H1 (cell line): Measurements from ENCODE around the gene MIER3. TPM values are rescaled to one million over a fixed set of nuclear protein-coding genes. Genes with fewer than 3 reads are reported as not detected.

Source experiments
- CTCF ChIA-PET: fragments of 300-600 bp; sonication (Branson Sonifier 250); formaldehyde crosslinking; loops from one replicate; lab custom pipeline; 2021; ENCODE audit not compliant: partially characterized antibody; lab: Charles Lee
- POLR2A ChIA-PET: fragments of 300-600 bp; sonication (Branson Sonifier 250); formaldehyde crosslinking; loops from one replicate; lab custom pipeline; 2021; ENCODE audit warnings: inconsistent platforms; ENCODE audit not compliant: partially characterized antibody; lab: Charles Lee
- DNase-seq, 2 experiments: peaks; one replicate each; pipeline versions ENCODE4 v3.0.0 to v3.0.0-alpha.2; 2010 to 2022; ENCODE audit warnings: low spot score in 2 of 2, low read depth in 1 of 2, mixed read lengths in 1 of 2
- FAIRE-seq: peaks from 2 replicates; lab custom pipeline; 2011; peaks lifted over from hg19 to GRCh38; lab: Jason Lieb, UNC
- H2AFZ ChIP-seq: 2 replicates; pipeline ENCODE4 v1.8.1; 2012; ENCODE audit warnings: low read length, inconsistent platforms
- H2AK5ac ChIP-seq: 2 replicates; pipeline ENCODE4 v1.6.1; 2013; ENCODE audit warnings: low read depth, low read length
- H2BK120ac ChIP-seq: replicated peaks from 2 replicates; pipeline ENCODE3; 2013; ENCODE audit warnings: low read depth, low read length, inconsistent platforms
- H2BK12ac ChIP-seq: 2 replicates; pipeline ENCODE4 v1.6.1; 2013; ENCODE audit warnings: low read depth, low read length
- H2BK15ac ChIP-seq: 2 replicates; pipeline ENCODE4 v1.6.1; 2013; ENCODE audit warnings: low read length
- H2BK20ac ChIP-seq: 2 replicates; pipeline ENCODE4 v1.6.1; 2013; ENCODE audit warnings: low read length
- H2BK5ac ChIP-seq: 2 replicates; pipeline ENCODE4 v1.6.1; 2013; ENCODE audit warnings: low read depth, low read length
- H3K14ac ChIP-seq: 2 replicates; pipeline ENCODE4 v1.6.1; 2013; ENCODE audit warnings: inconsistent platforms; ENCODE audit not compliant: insufficient read length
- H3K18ac ChIP-seq: 2 replicates; pipeline ENCODE4 v1.6.1; 2013; ENCODE audit warnings: low read length; ENCODE audit errors: extremely low read depth
- H3K23ac ChIP-seq: 2 replicates; pipeline ENCODE4 v1.6.1; 2013; ENCODE audit warnings: inconsistent platforms; ENCODE audit not compliant: insufficient read length
- H3K23me2 ChIP-seq: 2 replicates; pipeline ENCODE4 v1.6.1; 2013; ENCODE audit warnings: low read depth, low read length
- H3K27ac ChIP-seq: 2 replicates; pipeline ENCODE4 v1.6.1; 2011; ENCODE audit warnings: low read depth, low read length, inconsistent platforms
- H3K27me3 ChIP-seq, 4 experiments: replicated peaks in 1 of 4; 1 replicate in 1 of 4; 2 replicates in 3 of 4; pipeline versions ENCODE4 v1.6.1 to v1.8.1; 2011 to 2013; ENCODE audit warnings: low read length in 3 of 4, mild to moderate bottlenecking in 3 of 4, inconsistent platforms in 2 of 4, mixed read lengths in 2 of 4, moderate library complexity in 1 of 4; ENCODE audit not compliant: control insufficient read depth in 3 of 4, insufficient read depth in 3 of 4; ENCODE audit errors: extremely low read depth in 1 of 4
- H3K36me3 ChIP-seq, 4 experiments: 2 replicates each; pipeline versions ENCODE4 v1.6.1 to v1.8.1; 2011 to 2013; ENCODE audit warnings: mild to moderate bottlenecking in 4 of 4, low read length in 3 of 4, moderate library complexity in 2 of 4, control low read depth in 1 of 4, inconsistent platforms in 1 of 4; ENCODE audit not compliant: insufficient read depth in 4 of 4, control insufficient read depth in 2 of 4
- H3K4ac ChIP-seq: replicated peaks from 2 replicates; pipeline ENCODE3; 2013; ENCODE audit warnings: low read length, low read depth, mixed read lengths, inconsistent platforms; ENCODE audit not compliant: insufficient read length
- H3K4me1 ChIP-seq, 4 experiments: replicated peaks in 1 of 4; 1 replicate in 1 of 4; 2 replicates in 3 of 4; pipeline versions ENCODE4 v1.6.1 to v1.8.1; 2011 to 2013; ENCODE audit warnings: low read length in 3 of 4, inconsistent platforms in 2 of 4, mixed read lengths in 1 of 4; ENCODE audit not compliant: insufficient read depth in 4 of 4, control insufficient read depth in 3 of 4
- H3K4me2 ChIP-seq, 2 experiments: 2 replicates each; pipeline versions ENCODE4 v1.6.1 to v1.8.1; 2011 to 2013; ENCODE audit warnings: low read depth in 2 of 2, low read length in 2 of 2, control low read depth in 1 of 2, inconsistent platforms in 1 of 2, mild to moderate bottlenecking in 1 of 2; ENCODE audit not compliant: insufficient read depth in 1 of 2
- H3K4me3 ChIP-seq, 4 experiments: fragments of 200-600, 300-600 bp in 1 of 4; sonication (generic), shearing (Covaris generic), sonication (Bioruptor Twin) in 1 of 4; 2 replicates each; pipeline versions ENCODE4 v1.5.1 to v1.8.1; 2011 to 2016; ENCODE audit warnings: low read length in 4 of 4, low read depth in 3 of 4, control low read depth in 2 of 4, inconsistent platforms in 2 of 4, mild to moderate bottlenecking in 2 of 4, mixed read lengths in 1 of 4, moderate library complexity in 1 of 4; ENCODE audit not compliant: insufficient read depth in 2 of 4; ENCODE audit errors: extremely low read depth in 1 of 4
- H3K56ac ChIP-seq: replicated peaks from 2 replicates; pipeline ENCODE3; 2013; ENCODE audit warnings: low read depth, mild to moderate bottlenecking, mixed read lengths, low read length, inconsistent platforms; ENCODE audit not compliant: insufficient read length
- H3K79me1 ChIP-seq: 2 replicates; pipeline ENCODE4 v1.6.1; 2013; ENCODE audit warnings: low read depth, low read length, control low read depth
- H3K79me2 ChIP-seq, 2 experiments: 2 replicates each; pipeline versions ENCODE4 v1.6.1 to v1.8.1; 2012 to 2013; ENCODE audit warnings: low read length in 2 of 2, mild to moderate bottlenecking in 2 of 2, inconsistent platforms in 1 of 2; ENCODE audit not compliant: insufficient read depth in 2 of 2, control insufficient read depth in 1 of 2
- H3K9ac ChIP-seq, 4 experiments: replicated peaks in 1 of 4; 1 replicate in 1 of 4; 2 replicates in 3 of 4; pipeline versions ENCODE4 v1.6.1 to v1.8.1; 2011 to 2013; ENCODE audit warnings: low read depth in 3 of 4, low read length in 3 of 4, control low read depth in 2 of 4, mild to moderate bottlenecking in 2 of 4, moderate library complexity in 2 of 4, inconsistent platforms in 1 of 4; ENCODE audit errors: extremely low read depth in 1 of 4
- H3K9me3 ChIP-seq, 2 experiments: 2 replicates each; pipeline versions ENCODE4 v1.6.1 to v1.8.1; 2012 to 2013; ENCODE audit warnings: mild to moderate bottlenecking in 2 of 2, moderate library complexity in 2 of 2, control low read depth in 1 of 2, inconsistent platforms in 1 of 2, low read depth in 1 of 2, low read length in 1 of 2, mixed read lengths in 1 of 2; ENCODE audit not compliant: insufficient read depth in 2 of 2
- H4K20me1 ChIP-seq, 2 experiments: replicated peaks in 1 of 2; 2 replicates each; pipeline versions ENCODE3 to v1.8.1; 2011 to 2013; ENCODE audit warnings: inconsistent platforms in 2 of 2, low read length in 2 of 2, mild to moderate bottlenecking in 1 of 2; ENCODE audit not compliant: insufficient read depth in 2 of 2, control insufficient read depth in 1 of 2
- H4K5ac ChIP-seq: 2 replicates; pipeline ENCODE4 v1.6.1; 2013; ENCODE audit warnings: low read length, low read depth, mixed read lengths, inconsistent platforms; ENCODE audit not compliant: insufficient read length
- H4K8ac ChIP-seq: 2 replicates; pipeline ENCODE4 v1.8.0; 2013; ENCODE audit warnings: mild to moderate bottlenecking, moderate library complexity, low read length, inconsistent platforms; ENCODE audit not compliant: insufficient read depth; ENCODE audit errors: extremely low read depth
- H4K91ac ChIP-seq: replicated peaks from 2 replicates; pipeline ENCODE3; 2013; ENCODE audit warnings: low read length, mixed read lengths, inconsistent platforms; ENCODE audit not compliant: insufficient read length
- BACH1 ChIP-seq: IDR thresholded peaks from 2 replicates; pipeline ENCODE4 v1.6.1; 2012; ENCODE audit warnings: low read length, improper control_type of control experiment
- CREB1 ChIP-seq: IDR thresholded peaks from 2 replicates; pipeline ENCODE4 v1.6.1; 2012; ENCODE audit warnings: inconsistent platforms
- GTF2F1 ChIP-seq: IDR thresholded peaks from 2 replicates; pipeline ENCODE4 v1.6.1; 2012; ENCODE audit warnings: low read depth, low read length, improper control_type of control experiment, borderline replicate concordance
- HDAC2 ChIP-seq, 2 experiments: fragments of 300-600 bp in 1 of 2; sonication (generic) in 1 of 2; IDR thresholded peaks; 2 replicates each; pipeline ENCODE4 v1.6.1; 2011 to 2012; ENCODE audit warnings: low read depth in 2 of 2, low read length in 2 of 2, mild to moderate bottlenecking in 2 of 2, moderate library complexity in 2 of 2, borderline replicate concordance in 1 of 2, inconsistent platforms in 1 of 2
- KDM5A ChIP-seq: fragments of 200-600 bp; IDR thresholded peaks from 2 replicates; pipeline ENCODE4 v1.7.1; 2012; ENCODE audit warnings: mild to moderate bottlenecking, low read length, inconsistent platforms, mixed read lengths
- PHF8 ChIP-seq: fragments of 200-600 bp; sonication (generic); conservative IDR thresholded peaks from 2 replicates; pipeline ENCODE4 v1.7.1; 2012; ENCODE audit warnings: low read depth, mild to moderate bottlenecking, inconsistent platforms, low read length, moderate library complexity
- POLR2AphosphoS5 ChIP-seq: IDR thresholded peaks from 2 replicates; pipeline ENCODE4 v1.6.1; 2011; ENCODE audit warnings: low read depth, low read length
- RFX5 ChIP-seq: IDR thresholded peaks from 2 replicates; pipeline ENCODE4 v1.6.1; 2011; ENCODE audit warnings: low read depth, low read length, improper control_type of control experiment, borderline replicate concordance
- SIX5 ChIP-seq: IDR thresholded peaks from 2 replicates; pipeline ENCODE4 v1.6.1; 2011; ENCODE audit warnings: mild to moderate bottlenecking, low read depth, low read length
- SP2 ChIP-seq: IDR thresholded peaks from 2 replicates; pipeline ENCODE4 v1.6.1; 2012; ENCODE audit warnings: mild to moderate bottlenecking, low read length, inconsistent platforms
- TAF1 ChIP-seq: IDR thresholded peaks from 2 replicates; pipeline ENCODE4 v1.6.1; 2011; ENCODE audit warnings: mild to moderate bottlenecking, low read depth, low read length
- TCF12 ChIP-seq: IDR thresholded peaks from 2 replicates; pipeline ENCODE4 v1.6.1; 2011; ENCODE audit warnings: low read depth, mild to moderate bottlenecking, low read length
- YY1 ChIP-seq: IDR thresholded peaks from 2 replicates; pipeline ENCODE4 v1.6.1; 2011; ENCODE audit warnings: low read depth, mild to moderate bottlenecking, low read length
- WGBS, 2 experiments: shearing (Covaris generic) in 1 of 2; methylation state at CpG; one replicate each; pipeline versions ENCODE4 v1.1.6 to v1.1.7; 2013 to 2015; ENCODE audit warnings: low lambda C conversion rate in 2 of 2, mixed read lengths in 2 of 2, inconsistent platforms in 1 of 2, low coverage in 1 of 2, missing lambda C conversion rate in 1 of 2; ENCODE audit not compliant: insufficient replicate concordance in 2 of 2, insufficient coverage in 1 of 2, insufficient read length in 1 of 2; ENCODE audit errors: extremely low coverage in 1 of 2, missing lambda C conversion rate in 1 of 2; 5-methylcytosine and 5-hydroxymethylcytosine counted together
- polyA plus RNA-seq, 7 experiments: library from polyadenylated mRNA; depleted of rRNA in 3 of 7; stranded (reverse) in 5 of 7; unstranded in 2 of 7; fragments of >200 nt in 5 of 7; fragments of 200-250 nt in 2 of 7; gene quantifications; 1 replicate in 5 of 7; 2 replicates in 1 of 7; 4 replicates in 1 of 7; pipeline versions ENCODE4 v1.2.1 to v1.2.3, GENCODE V29; 2011 to 2013; ENCODE audit warnings: missing spikeins in 2 of 7, mixed read lengths in 2 of 7
- total RNA-seq: library from RNA; stranded (reverse); fragmentation: NEBNext Ultra II Directional; extraction: Animal tissue kit (Norgen Biotek cat#: 25700); gene quantifications from 2 replicates; pipeline ENCODE4 v1.2.1, GENCODE V29; 2021
- TF ChIP-seq, protein P1 (sequence below): IDR thresholded peaks from 2 replicates; pipeline ENCODE4 v1.6.1; 2011; ENCODE audit warnings: low read depth, mild to moderate bottlenecking, low read length; ENCODE audit not compliant: insufficient read depth

The MIER3 gene
- total and polyA plus RNA-seq, 2 of the 8 experiments (the other 6 are each of a cell fraction or from before 2014, with no cell fraction given), result 9.6 to 33.3 TPM

DNA sequence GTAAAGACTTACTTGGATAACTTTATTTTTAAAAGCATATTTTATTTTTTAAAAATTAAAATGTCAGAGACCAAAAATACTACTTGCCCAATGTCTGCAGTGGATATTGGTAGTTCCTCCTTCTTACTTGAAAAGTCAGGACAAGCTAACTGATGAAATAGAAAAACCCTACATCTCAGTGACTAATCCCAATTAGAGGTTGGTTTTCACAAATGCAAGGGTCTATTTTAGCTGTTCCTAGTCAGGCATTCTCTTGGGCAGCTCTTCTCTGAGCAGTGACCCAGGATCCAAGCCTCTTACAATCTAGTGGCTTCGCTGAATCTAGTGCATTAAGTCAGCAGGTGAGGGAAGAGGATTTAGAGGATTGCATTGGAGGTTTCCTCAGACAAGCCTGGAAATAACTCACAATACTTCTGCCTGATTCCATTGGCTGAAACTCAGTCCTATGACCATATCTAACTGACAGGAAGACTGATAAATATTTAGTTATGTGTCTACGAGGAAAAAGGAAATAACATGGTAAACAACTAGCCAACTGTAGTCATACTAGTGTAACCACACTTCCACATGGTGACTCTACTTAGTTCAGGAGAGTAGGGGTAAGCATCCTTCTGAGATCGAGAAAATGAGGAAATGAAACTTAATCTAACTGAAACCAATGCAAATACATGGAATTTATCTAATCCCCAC, 34.2 kb upstream of the MIER3 start:
- no peak overlapping the region for H2BK20ac ChIP-seq
- FAIRE-seq (no peak), DNase-seq (no peak)
- H3K4me2 ChIP-seq, result no peak overlapping the region
- H4K8ac ChIP-seq, result no peak overlapping the region
- H3K9me3 ChIP-seq, result no peaks in the 10 kb centered on the region
- ChIA-PET CTCF (no interaction called here), POLR2A (no interaction called here)
- H3K9ac ChIP-seq, result no peak overlapping the region
- H2AFZ ChIP-seq, result 0 out of 2 replicates have a peak overlapping the region, but pooled peaks have one; percentile 49
- H4K5ac ChIP-seq, result no peak overlapping the region
- no peak overlapping the region for H3K27ac ChIP-seq
- no peak overlapping the region for H3K4ac ChIP-seq
- 89% methylated on average over 3 of the region's 3 CpGs; no CpG with 5 or more reads in 1 of the 2 experiments for WGBS, 2 experiments
- H3K79me1 ChIP-seq, result no peaks in the 10 kb centered on the region
- H3K4me1 ChIP-seq, result no peaks in the 10 kb centered on the region
- H2BK5ac ChIP-seq, result no peak overlapping the region
- no peaks in the 10 kb centered on the region for H3K23me2 ChIP-seq
- no peak overlapping the region for H2BK12ac ChIP-seq
- H3K27me3 ChIP-seq, result no peaks in the 10 kb centered on the region
- no peaks in the 10 kb centered on the region for H3K36me3 ChIP-seq
- no peak overlapping the region for H2BK15ac ChIP-seq
- H3K14ac ChIP-seq, result no peak overlapping the region
- no peaks in the 10 kb centered on the region for H3K79me2 ChIP-seq
- H3K4me3 ChIP-seq, result no peak overlapping the region
- no peak overlapping the region for H3K18ac ChIP-seq
- H4K20me1 ChIP-seq, result no peaks in the 10 kb centered on the region
- no peak overlapping the region for H4K91ac ChIP-seq
- H2AK5ac ChIP-seq, result no peak overlapping the region
- H3K23ac ChIP-seq, result no peak overlapping the region
- H3K56ac ChIP-seq, result no peak overlapping the region
- H2BK120ac ChIP-seq, result no peak overlapping the region
- TF ChIP-seq HDAC2 (IDR thresholded peaks at IDR 0.05; ENCODE audit: borderline replicate concordance in 1 of 2, low read depth in 2 of 2, low read length in 2 of 2) (no peak), CREB1 (no peak), POLR2AphosphoS5 (no peak), KDM5A (no peak), GTF2F1 (no peak), BACH1 (no peak), TCF12 (no peak), SIX5 (no peak), YY1 (no peak), TAF1 (no peak), PHF8 (no peak), RFX5 (no peak), SP2 (no peak)
- TF ChIP-seq, protein P1, sequence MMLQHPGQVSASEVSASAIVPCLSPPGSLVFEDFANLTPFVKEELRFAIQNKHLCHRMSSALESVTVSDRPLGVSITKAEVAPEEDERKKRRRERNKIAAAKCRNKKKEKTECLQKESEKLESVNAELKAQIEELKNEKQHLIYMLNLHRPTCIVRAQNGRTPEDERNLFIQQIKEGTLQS, result no peak
